Astrocyte (in vitro differentiated cells and primary cell): Measurements from ENCODE around the gene SLCO4A1. TPM values are rescaled to one million over a fixed set of nuclear protein-coding genes. Genes with fewer than 3 reads are reported as not detected.
A peak's percentile ranks its signal among the peaks of the same experiment; 100 is the strongest.

Experiments used
- DNase-seq: peaks from one replicate; pipeline ENCODE4 v3.0.0-alpha.2; 2010; ENCODE audit warnings: low read depth
- FAIRE-seq: peaks from 2 replicates; lab custom pipeline; 2011; peaks lifted over from hg19 to GRCh38; lab: Jason Lieb, UNC
- H2AFZ ChIP-seq: 2 replicates; pipeline ENCODE4 v1.6.0; 2012; ENCODE audit warnings: low read depth, low read length, inconsistent platforms
- H3K27ac ChIP-seq: 2 replicates; pipeline ENCODE4 v1.5.1; 2011; ENCODE audit warnings: low read depth, low read length, inconsistent platforms
- H3K27me3 ChIP-seq: 2 replicates; pipeline ENCODE4 v1.6.0; 2011; ENCODE audit warnings: low read length, inconsistent platforms; ENCODE audit not compliant: insufficient read depth
- H3K36me3 ChIP-seq: 2 replicates; pipeline ENCODE4 v1.5.1; 2011; ENCODE audit warnings: low read length, inconsistent platforms; ENCODE audit not compliant: insufficient read depth
- H3K4me1 ChIP-seq: 2 replicates; pipeline ENCODE4 v1.5.1; 2011; ENCODE audit warnings: low read length, inconsistent platforms; ENCODE audit not compliant: insufficient read depth
- H3K4me2 ChIP-seq: 2 replicates; pipeline ENCODE4 v1.6.0; 2012; ENCODE audit warnings: low read length, inconsistent platforms
- H3K4me3 ChIP-seq: 2 replicates; pipeline ENCODE4 v1.5.1; 2011; ENCODE audit warnings: low read depth, mild to moderate bottlenecking, low read length, inconsistent platforms; ENCODE audit not compliant: insufficient read depth
- H3K79me2 ChIP-seq: 2 replicates; pipeline ENCODE4 v1.6.0; 2012; ENCODE audit warnings: mild to moderate bottlenecking, low read length, inconsistent platforms; ENCODE audit not compliant: insufficient read depth
- H3K9ac ChIP-seq: 2 replicates; pipeline ENCODE4 v1.6.0; 2012; ENCODE audit warnings: mild to moderate bottlenecking, low read length, inconsistent platforms
- H3K9me3 ChIP-seq: 2 replicates; pipeline ENCODE4 v1.5.1; 2012; ENCODE audit warnings: low read depth, mild to moderate bottlenecking, low read length, inconsistent platforms; ENCODE audit not compliant: insufficient read depth
- H4K20me1 ChIP-seq: 2 replicates; pipeline ENCODE4 v1.6.0; 2012; ENCODE audit warnings: low read length, inconsistent platforms; ENCODE audit not compliant: insufficient read depth
- H3K27ac Mint-ChIP-seq: one replicate; pipeline ENCODE4 v1.8.0; 2021; ENCODE audit warnings: mild to moderate bottlenecking, mixed read lengths; ENCODE audit not compliant: unreplicated experiment
- H3K27me3 Mint-ChIP-seq: one replicate; pipeline ENCODE4 v1.8.0; 2021; ENCODE audit warnings: low read depth, mixed read lengths; ENCODE audit not compliant: unreplicated experiment
- H3K36me3 Mint-ChIP-seq: one replicate; pipeline ENCODE4 v1.8.0; 2021; ENCODE audit warnings: low read depth, mixed read lengths; ENCODE audit not compliant: unreplicated experiment
- H3K4me1 Mint-ChIP-seq: one replicate; pipeline ENCODE4 v1.8.0; 2021; ENCODE audit warnings: low read depth, mixed read lengths; ENCODE audit not compliant: unreplicated experiment
- H3K4me3 Mint-ChIP-seq: one replicate; pipeline ENCODE4 v1.8.0; 2021; ENCODE audit warnings: mild to moderate bottlenecking, moderate library complexity, mixed read lengths; ENCODE audit not compliant: unreplicated experiment
- H3K9me3 Mint-ChIP-seq: one replicate; pipeline ENCODE4 v1.8.0; 2021; ENCODE audit warnings: mild to moderate bottlenecking, mixed read lengths; ENCODE audit not compliant: unreplicated experiment
- EZH2 ChIP-seq: IDR thresholded peaks from 2 replicates; pipeline ENCODE4 v1.6.1; 2012; ENCODE audit warnings: mild to moderate bottlenecking, low read length, inconsistent platforms; ENCODE audit not compliant: insufficient read depth
- total RNA-seq: library from RNA; stranded (reverse); gene quantifications from 2 replicates; pipeline ENCODE4 v1.2.1, GENCODE V29; 2021
- TF ChIP-seq, protein P1 (sequence below): IDR thresholded peaks from 2 replicates; pipeline ENCODE4 v1.5.1; 2011; ENCODE audit warnings: low read depth, mild to moderate bottlenecking, inconsistent platforms, low read length, moderate library complexity; ENCODE audit not compliant: insufficient read depth

SLCO4A1 gene
- total RNA-seq, 1 donor from 2014 or later = 0.43 TPM

DNA sequence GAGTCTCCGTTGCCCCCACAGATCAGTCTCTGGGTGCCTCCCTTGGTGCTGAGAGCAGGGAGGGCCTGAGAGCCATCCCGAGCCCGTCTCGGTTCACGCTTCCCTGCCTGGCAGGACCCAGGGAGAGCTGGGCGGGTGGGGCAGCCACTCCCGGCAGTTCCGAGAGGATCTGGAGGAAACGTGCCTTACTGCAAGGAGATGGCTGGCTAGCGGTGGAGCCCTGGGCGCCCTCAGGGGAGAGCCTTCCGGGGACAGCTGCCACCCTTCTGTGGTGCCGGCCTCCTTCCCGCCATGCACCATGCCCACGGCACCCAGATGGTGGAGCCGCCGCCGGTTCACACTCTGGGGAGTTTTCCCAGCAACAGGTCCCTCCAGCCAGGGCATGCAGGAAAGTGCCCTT, 45.8 kb upstream of the SLCO4A1 start:
- no peak for FAIRE-seq
- H3K36me3 Mint-ChIP-seq = no peaks in the 10 kb centered on the region

DNA sequence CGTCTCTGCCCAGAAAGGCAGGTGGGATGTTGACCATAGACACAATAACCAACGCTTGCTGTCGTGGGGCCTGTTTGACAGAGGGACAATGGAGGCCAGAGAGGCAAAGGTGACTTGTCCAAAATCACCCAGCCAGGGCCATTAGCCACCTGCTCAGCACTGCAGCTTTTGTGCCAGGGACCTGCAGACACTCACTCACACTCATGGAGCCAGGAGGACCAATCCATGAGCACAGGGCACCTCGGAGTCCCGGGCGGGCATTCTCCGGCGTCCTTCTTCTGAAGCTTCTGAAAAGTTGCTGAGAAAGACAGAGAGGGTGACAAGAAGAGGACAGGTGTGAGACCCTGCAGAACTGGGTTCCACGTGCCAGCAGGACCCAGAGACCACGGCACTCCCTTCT, 45.4 kb upstream of the SLCO4A1 start:
- Mint-ChIP-seq H3K4me3 (no peak overlapping the region), H3K27ac (no peak overlapping the region), H3K4me1 (no peaks in the 10 kb centered on the region), H3K36me3 (no peaks in the 10 kb centered on the region), H3K27me3 (peaks cover 78% of the 10 kb centered on the region), H3K9me3 (no peaks in the 10 kb centered on the region)
- H3K36me3 ChIP-seq = no peaks in the 10 kb centered on the region
- DNase-seq (no peak), FAIRE-seq (no peak)
- H3K4me2 ChIP-seq = no peak overlapping the region
- H4K20me1 ChIP-seq = no peaks in the 10 kb centered on the region
- H3K4me1 ChIP-seq = no peaks in the 10 kb centered on the region
- peaks cover 4% of the 10 kb centered on the region for H3K27me3 ChIP-seq
- no peak overlapping the region for H3K4me3 ChIP-seq
- no peak for TF ChIP-seq EZH2
- TF ChIP-seq, protein P1, sequence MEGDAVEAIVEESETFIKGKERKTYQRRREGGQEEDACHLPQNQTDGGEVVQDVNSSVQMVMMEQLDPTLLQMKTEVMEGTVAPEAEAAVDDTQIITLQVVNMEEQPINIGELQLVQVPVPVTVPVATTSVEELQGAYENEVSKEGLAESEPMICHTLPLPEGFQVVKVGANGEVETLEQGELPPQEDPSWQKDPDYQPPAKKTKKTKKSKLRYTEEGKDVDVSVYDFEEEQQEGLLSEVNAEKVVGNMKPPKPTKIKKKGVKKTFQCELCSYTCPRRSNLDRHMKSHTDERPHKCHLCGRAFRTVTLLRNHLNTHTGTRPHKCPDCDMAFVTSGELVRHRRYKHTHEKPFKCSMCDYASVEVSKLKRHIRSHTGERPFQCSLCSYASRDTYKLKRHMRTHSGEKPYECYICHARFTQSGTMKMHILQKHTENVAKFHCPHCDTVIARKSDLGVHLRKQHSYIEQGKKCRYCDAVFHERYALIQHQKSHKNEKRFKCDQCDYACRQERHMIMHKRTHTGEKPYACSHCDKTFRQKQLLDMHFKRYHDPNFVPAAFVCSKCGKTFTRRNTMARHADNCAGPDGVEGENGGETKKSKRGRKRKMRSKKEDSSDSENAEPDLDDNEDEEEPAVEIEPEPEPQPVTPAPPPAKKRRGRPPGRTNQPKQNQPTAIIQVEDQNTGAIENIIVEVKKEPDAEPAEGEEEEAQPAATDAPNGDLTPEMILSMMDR = no peak
- H2AFZ ChIP-seq = no peak overlapping the region
- H3K79me2 ChIP-seq = no peaks in the 10 kb centered on the region
- H3K27ac ChIP-seq = no peak overlapping the region
- H3K9ac ChIP-seq = no peak overlapping the region
- no peaks in the 10 kb centered on the region for H3K9me3 ChIP-seq

More for the DNA sequence above, 45.8 kb upstream of the SLCO4A1 start:
- Histone ChIP-seq H2AFZ (no peak overlapping the region), H3K27me3 (peaks cover 3% of the 10 kb centered on the region), H3K4me3 (no peak overlapping the region), H3K79me2 (no peaks in the 10 kb centered on the region), H3K9ac (no peak overlapping the region), H3K27ac (no peak overlapping the region), H3K9me3 (no peaks in the 10 kb centered on the region), H3K4me1 (no peaks in the 10 kb centered on the region), H3K4me2 (no peak overlapping the region), H3K36me3 (no peaks in the 10 kb centered on the region), H4K20me1 (no peaks in the 10 kb centered on the region)
- H3K27ac Mint-ChIP-seq = no peak overlapping the region
- peaks cover 78% of the 10 kb centered on the region for H3K27me3 Mint-ChIP-seq
- TF ChIP-seq, protein P1 = no peak
- TF ChIP-seq EZH2 = no peak
- H3K9me3 Mint-ChIP-seq = peaks cover under 1% of the 10 kb centered on the region
- H3K4me3 Mint-ChIP-seq = no peak overlapping the region
- DNase-seq = no peak
- no peaks in the 10 kb centered on the region for H3K4me1 Mint-ChIP-seq

DNA sequence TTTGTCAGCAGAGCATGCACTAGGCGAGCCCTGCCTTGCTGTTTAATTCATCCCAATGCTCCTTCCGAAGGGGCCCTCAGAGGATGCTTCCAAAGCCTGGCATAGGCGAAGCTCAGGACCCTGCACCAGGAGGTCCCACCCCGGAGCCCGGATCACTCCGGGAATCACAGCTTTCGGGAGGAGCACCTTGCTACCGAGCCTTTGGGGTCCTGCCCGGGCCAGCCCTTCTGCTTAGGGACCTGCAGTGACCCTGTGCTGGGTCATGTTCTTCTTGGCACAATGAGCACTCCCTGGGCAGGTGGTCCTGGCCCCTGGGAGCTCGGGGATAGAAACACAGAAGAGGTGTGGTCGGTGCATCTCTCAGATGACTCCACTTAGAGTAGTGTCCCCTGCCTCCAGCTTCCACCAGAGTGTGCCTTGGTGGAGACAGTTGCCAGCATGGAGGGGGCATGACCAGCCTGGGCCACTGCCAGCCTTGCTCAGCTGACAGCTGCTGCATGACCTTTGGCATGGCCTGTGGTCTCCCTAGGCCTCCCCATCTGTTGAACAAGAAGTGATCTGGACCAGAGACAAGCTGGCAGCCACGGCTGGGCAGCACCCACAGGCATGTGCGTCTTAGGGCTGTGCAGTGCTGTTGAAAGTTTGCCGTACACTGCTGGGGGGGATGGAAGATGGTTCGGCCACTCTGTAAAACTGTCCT, 44.7 kb upstream of the SLCO4A1 start:
- H3K27me3 ChIP-seq = peaks cover 7% of the 10 kb centered on the region
- Mint-ChIP-seq H3K27ac (peak overlapping the region; percentile 34), H3K36me3 (no peaks in the 10 kb centered on the region), H3K9me3 (no peaks in the 10 kb centered on the region), H3K27me3 (peaks cover 79% of the 10 kb centered on the region), H3K4me1 (no peaks in the 10 kb centered on the region), H3K4me3 (no peak overlapping the region)
- H3K36me3 ChIP-seq = no peaks in the 10 kb centered on the region
- H3K79me2 ChIP-seq = no peaks in the 10 kb centered on the region
- TF ChIP-seq, protein P1 = no peak
- TF ChIP-seq EZH2 = no peak
- H4K20me1 ChIP-seq = no peaks in the 10 kb centered on the region
- peaks cover 2% of the 10 kb centered on the region for H3K4me1 ChIP-seq
- DNase-seq = no peak
- no peak overlapping the region for H3K9ac ChIP-seq
- no peak for FAIRE-seq
- no peak overlapping the region for H2AFZ ChIP-seq
- H3K4me2 ChIP-seq = no peak overlapping the region
- no peaks in the 10 kb centered on the region for H3K9me3 ChIP-seq
- no peak overlapping the region for H3K4me3 ChIP-seq
- H3K27ac ChIP-seq = no peak overlapping the region
